HL-60 (cell line): ENCODE data around the gene LIPT2.

ENCODE experiments used
- DNase-seq, 2 experiments: peaks; one replicate each; pipeline ENCODE4 v3.0.0-alpha.2; 2010 to 2020; ENCODE audit warnings: low read depth in 1 of 2, low spot score in 1 of 2
- H3K27ac ChIP-seq: fragments of 250-450 bp; sonication (Bioruptor Pico); replicated peaks from 2 replicates; pipeline ENCODE4 v1.5.1; 2020; ENCODE audit warnings: mild to moderate bottlenecking, moderate library complexity
- H3K27me3 ChIP-seq: fragments of 250-450 bp; sonication (Bioruptor Pico); 2 replicates; pipeline ENCODE4 v1.5.1; 2021; ENCODE audit warnings: mild to moderate bottlenecking, moderate library complexity; ENCODE audit not compliant: insufficient read depth, poor library complexity, severe bottlenecking
- H3K4me3 ChIP-seq: replicated peaks from 2 replicates; pipeline ENCODE4 v1.5.1; 2011; ENCODE audit warnings: mild to moderate bottlenecking, control low read depth, low read length; ENCODE audit not compliant: insufficient read depth
- GABPA ChIP-seq: IDR thresholded peaks from 2 replicates; pipeline ENCODE4 v1.6.1; 2012; ENCODE audit warnings: low read depth
- POLR2AphosphoS5 ChIP-seq: IDR thresholded peaks from 2 replicates; pipeline ENCODE4 v1.6.1; 2012; ENCODE audit warnings: low read depth
- REST ChIP-seq: IDR thresholded peaks from 2 replicates; pipeline ENCODE4 v1.6.1; 2012; ENCODE audit warnings: low read depth; ENCODE audit not compliant: insufficient replicate concordance
- SPI1 ChIP-seq: IDR thresholded peaks from 2 replicates; pipeline ENCODE4 v1.6.1; 2012; ENCODE audit warnings: low read depth, mild to moderate bottlenecking, borderline replicate concordance
- TF ChIP-seq, protein P1 (sequence below): IDR thresholded peaks from one replicate; pipeline ENCODE4 v1.5.1; 2011; ENCODE audit warnings: low read length, control low read depth, inconsistent platforms; ENCODE audit not compliant: insufficient read depth

LIPT2 gene

GRCh38 chr11:74478877-74479731 is 14.4 kb downstream of the LIPT2 start:
- Histone ChIP-seq H3K27me3 (no peaks in the 10 kb centered on the region), H3K27ac (no peak overlapping the region), H3K4me3 (no peak overlapping the region)
- TF ChIP-seq REST (no peak), SPI1 (no peak), POLR2AphosphoS5 (no peak), GABPA (no peak)
- TF ChIP-seq, protein P1, sequence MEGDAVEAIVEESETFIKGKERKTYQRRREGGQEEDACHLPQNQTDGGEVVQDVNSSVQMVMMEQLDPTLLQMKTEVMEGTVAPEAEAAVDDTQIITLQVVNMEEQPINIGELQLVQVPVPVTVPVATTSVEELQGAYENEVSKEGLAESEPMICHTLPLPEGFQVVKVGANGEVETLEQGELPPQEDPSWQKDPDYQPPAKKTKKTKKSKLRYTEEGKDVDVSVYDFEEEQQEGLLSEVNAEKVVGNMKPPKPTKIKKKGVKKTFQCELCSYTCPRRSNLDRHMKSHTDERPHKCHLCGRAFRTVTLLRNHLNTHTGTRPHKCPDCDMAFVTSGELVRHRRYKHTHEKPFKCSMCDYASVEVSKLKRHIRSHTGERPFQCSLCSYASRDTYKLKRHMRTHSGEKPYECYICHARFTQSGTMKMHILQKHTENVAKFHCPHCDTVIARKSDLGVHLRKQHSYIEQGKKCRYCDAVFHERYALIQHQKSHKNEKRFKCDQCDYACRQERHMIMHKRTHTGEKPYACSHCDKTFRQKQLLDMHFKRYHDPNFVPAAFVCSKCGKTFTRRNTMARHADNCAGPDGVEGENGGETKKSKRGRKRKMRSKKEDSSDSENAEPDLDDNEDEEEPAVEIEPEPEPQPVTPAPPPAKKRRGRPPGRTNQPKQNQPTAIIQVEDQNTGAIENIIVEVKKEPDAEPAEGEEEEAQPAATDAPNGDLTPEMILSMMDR = no peak
- DNase-seq = no peak

DNA sequence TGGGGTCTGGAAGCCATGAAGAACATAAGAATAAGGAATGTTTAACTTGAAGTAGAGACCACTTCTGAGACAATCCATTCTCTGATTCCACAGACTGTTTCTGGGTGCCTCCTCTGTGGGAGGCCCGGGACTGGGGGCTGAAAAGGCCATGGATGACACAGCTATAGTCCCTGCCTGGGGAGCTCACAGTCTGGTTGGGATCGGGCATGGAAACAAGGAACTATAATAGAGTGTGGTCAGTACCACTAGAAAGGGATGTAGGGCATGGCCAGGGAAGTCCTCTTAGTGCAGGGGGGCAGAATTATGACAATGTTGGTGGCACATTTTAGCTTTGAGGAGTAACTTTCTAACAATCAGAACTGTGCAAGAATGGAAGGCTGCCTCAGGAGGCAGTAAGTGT is 17.0 kb downstream of the LIPT2 start:
- no peak for DNase-seq
- TF ChIP-seq POLR2AphosphoS5 = no peak
- TF ChIP-seq GABPA = no peak
- TF ChIP-seq SPI1 = no peak
- no peak for TF ChIP-seq REST

GRCh38 chr11:74474316-74474715 is 19.2 kb downstream of the LIPT2 start:
- H3K27me3 ChIP-seq = no peaks in the 10 kb centered on the region
- no peak overlapping the region for H3K4me3 ChIP-seq
- no peak for TF ChIP-seq SPI1
- no peak for TF ChIP-seq REST
- no peak for TF ChIP-seq POLR2AphosphoS5
- TF ChIP-seq GABPA = no peak
- TF ChIP-seq, protein P1 = no peak

More for the DNA sequence above, 17.0 kb downstream of the LIPT2 start:
- H3K27ac ChIP-seq = no peak overlapping the region
- no peak overlapping the region for H3K4me3 ChIP-seq
- no peaks in the 10 kb centered on the region for H3K27me3 ChIP-seq

More at GRCh38 chr11:74474316-74474715, 19.2 kb downstream of the LIPT2 start:
- DNase-seq = no peak
- H3K27ac ChIP-seq = no peak overlapping the region
